CD4-positive, alpha-beta T cell treated with Interleukin-4 for 1 hour (primary cell): ENCODE results near the gene DUS1L.

Source experiments
- DNase-seq, 2 donors: peaks; one replicate each; pipeline ENCODE4 v3.0.0-alpha.2; 2020 to 2022

The DUS1L gene

GRCh38 chr17:82087961-82088837, 22.6 kb upstream of the DUS1L start:
- DNase-seq: no peak

GRCh38 chr17:82086941-82087906, 21.6 kb upstream of the DUS1L start:
- no peak for DNase-seq

GRCh38 chr17:82085931-82086764, 20.5 kb upstream of the DUS1L start:
- no peak for DNase-seq

GRCh38 chr17:82085031-82085861, 19.6 kb upstream of the DUS1L start:
- no peak for DNase-seq

- no peak for DNase-seq
Measured at GRCh38 chr17:82084373-82085030, 18.9 kb upstream of the DUS1L start.

GRCh38 chr17:82083533-82084359, 18.1 kb upstream of the DUS1L start:
- no peak for DNase-seq

- DNase-seq: no peak
Measured at GRCh38 chr17:82083009-82083408, 17.4 kb upstream of the DUS1L start.

GRCh38 chr17:82082456-82082855, 16.9 kb upstream of the DUS1L start:
- DNase-seq: no peak

- DNase-seq: no peak
Measured at GRCh38 chr17:82081966-82082365, 16.4 kb upstream of the DUS1L start.

GRCh38 chr17:82081546-82081945, 15.9 kb upstream of the DUS1L start:
- no peak for DNase-seq

- no peak for DNase-seq
Measured at GRCh38 chr17:82080789-82081464, 15.3 kb upstream of the DUS1L start.

GRCh38 chr17:82080048-82080788, 14.6 kb upstream of the DUS1L start:
- no peak for DNase-seq

GRCh38 chr17:82079001-82079677, 13.5 kb upstream of the DUS1L start:
- DNase-seq: no peak

GRCh38 chr17:82078433-82078832, 12.8 kb upstream of the DUS1L start:
- DNase-seq: no peak

GRCh38 chr17:82077617-82078358, 12.2 kb upstream of the DUS1L start:
- no peak for DNase-seq

- DNase-seq: no peak
Measured at GRCh38 chr17:82076785-82077591, 11.4 kb upstream of the DUS1L start.
